ENCODE results near the gene C11orf21.

C11orf21 gene

DNA sequence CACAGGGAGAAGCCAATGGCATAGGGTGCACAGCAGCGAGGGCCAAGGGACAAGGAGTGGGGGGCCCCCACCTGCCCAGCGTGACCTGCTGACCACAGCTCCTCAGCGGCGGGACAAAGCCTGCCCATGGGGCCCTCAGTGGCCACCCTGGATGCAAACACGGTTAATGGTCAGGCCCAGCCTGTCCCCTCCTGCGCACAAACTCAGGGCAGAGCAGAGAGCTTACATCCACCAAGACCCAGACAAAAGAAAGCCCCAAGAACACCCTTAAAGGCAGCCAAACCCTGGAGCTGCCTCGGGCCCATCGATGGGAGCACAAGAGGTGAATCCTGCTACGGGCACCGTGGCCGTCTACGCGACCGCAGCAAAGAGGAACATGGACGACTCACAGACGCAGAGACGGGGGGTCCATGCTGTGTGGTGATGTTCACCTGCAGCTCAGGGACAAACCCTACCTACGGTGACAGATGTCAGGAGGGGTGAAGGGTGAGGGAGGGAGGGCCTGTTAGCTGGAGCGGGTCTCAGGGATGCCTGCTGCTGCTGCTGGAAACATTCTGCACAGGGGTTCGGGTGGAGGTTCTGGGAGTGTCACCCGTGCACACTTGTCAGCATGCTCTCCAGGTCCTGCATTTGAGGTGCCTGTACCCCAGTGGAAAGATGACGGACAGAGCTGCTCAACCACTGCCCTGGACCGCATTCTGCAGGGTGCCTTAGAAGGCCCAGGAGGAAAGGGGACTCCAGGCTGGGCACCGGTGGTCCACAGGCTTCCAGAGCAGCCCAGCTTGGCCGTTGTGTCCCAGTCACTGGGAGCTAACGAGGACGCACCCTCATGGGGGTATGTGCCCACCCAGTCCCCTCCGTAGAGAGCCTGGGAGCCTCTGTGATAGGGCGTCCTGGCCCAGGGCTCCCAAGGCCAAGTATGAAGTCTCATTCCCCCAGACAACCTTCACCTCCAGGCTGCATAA lies 42.9 kb downstream of the C11orf21 start:
- no peak for DNase-seq

DNA sequence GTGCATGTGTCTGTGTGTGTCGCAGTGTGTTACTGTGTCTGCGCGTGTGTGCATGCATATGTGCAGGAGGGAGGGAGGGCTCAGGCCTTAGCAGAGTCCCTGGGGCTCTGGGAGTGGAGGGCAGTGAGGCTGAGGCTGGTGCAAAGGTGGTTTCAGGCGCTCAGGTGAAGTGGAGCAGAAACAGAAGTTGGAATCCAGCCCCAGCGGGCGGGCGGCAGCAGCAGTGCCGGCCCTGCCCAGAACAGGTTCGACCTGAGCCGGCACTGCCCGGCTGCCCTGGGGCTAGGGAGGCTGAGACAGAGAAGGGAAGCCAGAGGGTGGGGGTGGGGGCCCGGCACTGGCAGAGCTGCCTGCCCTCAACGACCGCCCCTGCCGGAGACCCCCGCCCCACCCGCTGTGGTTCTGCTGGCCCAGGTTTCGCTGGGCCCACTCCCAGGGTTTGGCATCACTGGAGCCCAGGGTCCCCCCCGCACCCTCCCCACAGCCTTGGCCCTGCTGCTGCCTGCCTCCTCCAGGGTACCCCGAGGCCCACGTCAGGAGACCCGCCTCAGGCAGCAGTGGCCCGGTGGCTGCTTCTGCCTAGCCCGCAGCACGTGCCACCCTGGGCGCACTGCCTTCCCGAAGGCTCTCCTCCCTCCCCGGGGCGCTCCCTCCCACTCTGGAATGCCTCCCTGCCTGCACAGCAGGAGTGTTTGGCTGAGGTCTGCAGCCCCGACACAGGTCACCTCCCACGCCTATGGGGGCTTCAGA lies 44.6 kb downstream of the C11orf21 start:
- DNase-seq: no peak

DNA sequence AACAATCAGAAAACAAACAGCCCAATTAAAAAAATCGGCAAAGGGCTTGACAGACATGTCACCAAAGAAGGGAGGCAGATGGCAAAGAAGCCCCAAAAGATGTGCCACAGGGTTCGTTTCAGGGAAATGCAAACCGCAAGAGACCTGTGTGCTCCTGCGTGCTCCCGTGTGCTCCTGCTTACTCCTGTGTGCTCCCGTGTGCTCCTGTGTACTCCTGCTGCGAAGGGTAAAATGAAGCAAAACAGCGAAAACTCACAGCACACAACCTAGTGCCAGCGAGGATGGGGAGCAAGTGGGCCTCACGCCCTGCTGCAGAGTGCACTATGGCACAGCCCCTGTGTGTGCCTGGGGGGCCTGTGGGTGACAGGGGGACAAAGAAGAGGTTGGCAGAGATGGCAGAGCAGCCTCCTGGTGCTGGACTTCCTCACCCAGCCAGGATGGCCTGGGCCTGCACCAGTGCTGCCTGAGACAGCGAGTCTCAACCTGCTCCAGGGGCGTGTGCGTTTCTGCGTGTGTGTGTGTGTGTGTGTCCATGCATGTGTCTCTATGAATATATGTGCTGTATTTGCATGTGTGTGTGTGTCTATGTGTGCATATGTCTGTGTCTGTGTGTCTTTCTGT lies 45.3 kb downstream of the C11orf21 start:
- no peak for DNase-seq

DNA sequence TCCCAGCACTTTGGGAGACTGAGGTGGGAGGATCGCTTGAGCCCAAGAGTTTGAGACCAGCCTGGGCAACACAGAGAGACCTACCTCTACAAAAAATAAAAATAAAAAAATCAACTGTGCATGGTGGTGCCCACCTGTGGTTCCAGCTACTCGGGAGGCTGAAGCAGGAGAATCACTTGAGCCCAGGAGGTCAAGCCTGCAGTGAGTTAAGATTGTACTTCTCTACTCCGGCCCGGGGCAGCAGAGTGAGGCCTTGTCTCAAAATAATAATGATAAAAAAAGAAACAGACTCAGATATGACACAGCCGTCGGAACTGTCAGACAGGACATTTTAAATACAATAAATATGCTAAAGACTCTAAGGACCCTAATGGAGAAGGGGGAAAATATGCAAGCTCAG lies 49.7 kb downstream of the C11orf21 start:
- no peak for DNase-seq

DNA sequence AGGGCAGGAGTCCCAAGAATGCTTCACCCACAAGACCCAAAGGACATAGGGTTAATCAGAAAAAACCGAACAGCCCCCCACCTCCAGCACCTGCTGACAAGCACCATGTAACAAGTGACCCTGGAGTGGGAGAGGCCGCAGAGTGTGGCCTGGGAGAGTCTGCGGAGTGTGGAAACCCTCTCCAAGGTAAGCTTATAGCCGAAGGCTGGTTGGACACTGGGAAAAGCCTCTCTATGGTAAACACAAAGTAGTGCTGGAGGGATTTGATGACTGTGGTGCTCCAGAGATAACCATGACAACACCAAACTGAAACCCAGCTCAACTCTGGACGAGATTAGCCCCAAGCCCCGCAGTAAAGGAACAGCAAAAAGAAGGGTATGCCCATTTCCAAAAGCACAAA lies 50.6 kb downstream of the C11orf21 start:
- DNase-seq: no peak

DNA sequence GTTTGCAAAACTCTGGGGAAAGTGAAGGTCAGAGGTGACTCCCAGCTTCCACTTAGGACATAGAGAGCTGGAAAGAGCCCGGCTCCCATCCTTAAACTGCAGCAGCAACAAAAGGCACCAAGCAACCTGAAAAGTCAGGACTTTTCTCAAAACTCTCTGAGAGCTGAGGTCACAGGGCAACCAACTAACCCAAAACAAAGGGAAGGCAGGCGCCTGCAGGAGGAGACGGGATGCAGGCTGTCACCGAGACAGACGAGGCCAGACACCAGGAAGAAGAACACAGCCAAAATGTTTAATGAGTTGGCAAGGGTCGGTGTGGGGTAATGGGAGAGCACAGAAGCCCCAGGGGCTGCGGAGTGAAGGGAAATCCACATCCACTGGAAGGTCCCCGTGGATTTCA lies 51.2 kb downstream of the C11orf21 start:
- no peak for DNase-seq

DNA sequence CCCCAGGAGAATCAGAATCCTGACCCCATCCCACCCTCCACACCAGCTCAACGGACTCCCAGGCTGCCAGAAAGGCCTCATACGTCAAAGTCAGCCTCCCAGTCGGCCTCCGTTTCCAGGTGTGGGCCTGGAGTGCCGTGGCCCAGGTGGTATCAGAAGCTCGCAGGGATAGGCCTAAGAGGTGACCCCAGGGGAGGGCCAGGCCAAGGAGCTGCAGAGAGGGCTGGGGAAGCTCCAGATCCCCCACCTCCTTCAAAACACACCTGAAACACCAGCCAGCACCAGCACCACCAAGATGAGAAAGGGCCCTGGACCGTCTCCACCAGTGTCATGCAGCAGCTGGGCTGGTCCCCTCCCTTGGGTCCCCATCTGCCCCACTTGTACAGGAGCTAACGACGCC lies 51.7 kb downstream of the C11orf21 start:
- DNase-seq: no peak

DNA sequence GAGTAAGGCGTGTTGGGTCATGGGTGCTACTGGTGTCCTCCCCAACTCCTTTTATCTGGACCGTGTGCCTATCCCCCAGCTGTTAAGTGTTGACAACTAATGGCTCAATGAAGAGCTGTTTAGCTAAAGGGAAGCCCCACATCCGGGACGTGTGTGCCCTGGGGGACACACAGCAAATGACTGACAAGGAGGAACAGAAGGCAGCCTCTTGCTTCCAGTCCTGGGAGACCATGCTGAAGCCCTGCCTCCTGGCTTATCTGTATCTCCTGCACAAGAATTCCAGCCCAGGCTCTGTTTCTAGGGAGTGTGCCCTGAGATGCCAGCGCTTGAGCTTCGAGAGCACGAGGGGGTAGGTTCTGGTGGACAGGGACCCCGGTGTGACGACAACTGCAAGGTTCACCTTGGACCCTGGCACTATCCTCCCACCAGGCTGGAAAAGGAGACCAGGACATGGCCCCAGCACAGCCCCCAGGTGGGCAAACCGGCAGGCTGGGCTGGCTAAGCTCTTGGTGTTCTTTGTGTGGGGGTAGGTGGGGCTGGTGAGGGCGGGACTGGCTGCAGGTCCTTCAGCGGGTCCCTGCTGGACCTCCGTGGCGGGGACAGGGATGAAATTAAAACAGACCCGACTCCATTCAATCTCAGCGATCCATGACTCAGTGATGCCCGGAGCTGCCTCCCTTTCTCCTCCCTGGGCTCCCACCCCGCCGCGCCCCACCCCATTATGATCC lies 52.4 kb downstream of the C11orf21 start:
- DNase-seq: no peak

DNA sequence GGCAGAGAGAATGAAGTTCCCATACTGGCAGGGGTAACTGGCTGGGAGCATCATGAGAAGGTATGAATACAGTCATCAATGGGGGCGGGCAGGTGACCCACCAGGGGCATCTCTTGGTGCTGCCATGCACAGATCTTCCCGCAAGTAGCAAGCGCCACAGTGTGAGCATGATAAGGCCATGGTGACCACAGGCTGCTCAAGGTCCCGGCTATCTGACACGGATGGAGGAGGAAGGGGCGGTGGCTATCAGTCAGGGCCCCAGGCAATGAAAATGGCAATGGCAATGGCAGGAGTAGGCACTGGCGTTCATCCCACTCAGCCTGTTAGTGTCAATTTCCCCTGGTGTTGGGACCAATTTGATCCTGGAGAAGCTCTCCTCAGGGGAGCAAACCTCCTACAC lies 53.0 kb downstream of the C11orf21 start:
- DNase-seq: no peak

DNA sequence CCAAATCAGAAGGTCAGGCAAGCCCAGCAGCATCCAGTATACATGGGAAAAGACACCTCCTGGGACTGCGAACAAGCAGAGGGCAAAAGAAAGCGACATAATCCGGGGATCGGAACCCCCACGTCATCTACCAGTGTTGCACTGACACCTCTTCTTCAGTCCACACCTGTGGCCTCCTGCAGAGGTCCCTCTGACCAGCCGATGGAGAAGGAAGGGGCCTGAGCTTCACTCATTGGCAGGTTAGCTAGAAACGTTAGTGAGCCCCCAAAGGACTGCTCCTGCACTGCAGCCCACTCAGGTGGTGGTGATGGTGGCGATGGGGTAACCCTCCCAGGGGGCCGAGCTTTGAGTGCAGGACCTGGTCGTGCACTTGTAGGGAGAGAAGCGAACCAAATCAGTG lies 53.5 kb downstream of the C11orf21 start:
- no peak for DNase-seq

DNA sequence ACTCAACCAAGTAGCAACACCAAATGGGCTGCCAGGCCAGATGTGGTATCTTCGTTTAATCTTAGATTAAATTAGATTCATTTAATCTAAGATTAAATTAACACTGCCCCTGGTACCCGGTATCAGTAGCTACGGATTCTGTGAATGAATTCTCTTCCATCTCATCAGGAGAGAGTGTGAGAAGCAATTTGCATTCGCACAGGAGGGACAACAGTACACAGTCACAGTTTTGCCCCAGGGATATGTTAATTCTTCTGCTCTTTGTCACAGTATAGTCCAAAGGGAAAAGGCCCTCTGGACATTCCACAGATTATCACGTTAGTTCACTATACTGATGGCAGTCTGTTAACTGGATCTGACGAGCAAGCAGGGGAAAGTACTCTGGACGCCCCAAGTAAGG lies 54.2 kb downstream of the C11orf21 start:
- no peak for DNase-seq

Data from activated T-cell treated with anti-CD3 and anti-CD28 coated beads for 4 hours (primary cell).